Activated CD4-positive, alpha-beta T cell treated with anti-CD3 and anti-CD28 coated beads, Interleukin-2, amount 10 ng/mL, durations not matched to agents 7 days and 5 days (primary cell): Measurements from ENCODE around the gene ACADSB. TPM values are rescaled to one million over a fixed set of nuclear protein-coding genes. Genes with fewer than 3 reads are reported as not detected.

Source experiments
- CTCF ChIA-PET: fragments of 350-600 bp; sonication (Branson Sonifier 250); formaldehyde crosslinking; loops from one replicate; lab custom pipeline; 2021; ENCODE audit warnings: antibody characterized with exemption; lab: Charles Lee
- POLR2A ChIA-PET: fragments of 350-600 bp; sonication (Branson Sonifier 250); formaldehyde crosslinking; loops from one replicate; lab custom pipeline; 2021; ENCODE audit warnings: antibody characterized with exemption; lab: Charles Lee
- DNase-seq: peaks from one replicate; pipeline ENCODE4 v3.0.0-alpha.2; 2020
- H3K27ac Mint-ChIP-seq: one replicate; pipeline ENCODE4 v1.8.0; 2021; ENCODE audit warnings: mild to moderate bottlenecking, moderate library complexity, mixed read lengths
- H3K27me3 Mint-ChIP-seq: one replicate; pipeline ENCODE4 v1.8.0; 2021; ENCODE audit warnings: mixed read lengths
- H3K36me3 Mint-ChIP-seq: one replicate; pipeline ENCODE4 v1.8.0; 2021; ENCODE audit warnings: low read depth, mixed read lengths
- H3K4me1 Mint-ChIP-seq: one replicate; pipeline ENCODE4 v1.8.0; 2021; ENCODE audit warnings: mixed read lengths
- H3K4me3 Mint-ChIP-seq: one replicate; pipeline ENCODE4 v1.8.0; 2021; ENCODE audit warnings: mild to moderate bottlenecking, moderate library complexity, mixed read lengths
- H3K9me3 Mint-ChIP-seq: one replicate; pipeline ENCODE4 v1.8.0; 2021; ENCODE audit warnings: mixed read lengths
- total RNA-seq, 2 experiments: library from RNA; stranded (reverse); gene quantifications; one replicate each; pipeline ENCODE4 v1.2.3, GENCODE V29; 2021

ACADSB gene
- total RNA-seq, 2 experiments from 2014 or later, result 21.4 to 25.1 TPM

DNA sequence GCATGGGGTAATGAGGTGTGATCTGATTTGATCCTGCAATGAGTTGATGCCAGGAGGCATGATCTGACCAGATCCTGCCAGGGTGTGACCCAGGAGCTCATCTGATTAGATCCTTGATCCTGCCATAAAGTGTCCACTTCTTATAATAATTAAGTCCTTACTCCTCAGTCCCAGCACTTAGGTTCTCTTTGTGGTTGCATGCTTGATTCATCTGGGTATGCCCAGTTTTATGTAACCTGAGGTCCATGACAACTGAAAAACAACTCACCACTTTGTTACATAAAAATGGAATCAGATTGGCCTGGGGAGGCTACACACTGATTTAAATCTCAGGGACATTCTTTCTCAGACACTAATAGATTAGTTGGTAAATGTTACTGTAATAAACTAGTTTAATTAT is 19.1 kb downstream of the ACADSB start:
- Mint-ChIP-seq H3K27me3 (no peaks in the 10 kb centered on the region), H3K27ac (no peak overlapping the region), H3K9me3 (no peaks in the 10 kb centered on the region), H3K4me1 (peaks cover 10% of the 10 kb centered on the region), H3K36me3 (no peaks in the 10 kb centered on the region), H3K4me3 (no peak overlapping the region)
- CTCF ChIA-PET, result no interaction called here
- no peak for DNase-seq
- POLR2A ChIA-PET, result no interaction called here

DNA sequence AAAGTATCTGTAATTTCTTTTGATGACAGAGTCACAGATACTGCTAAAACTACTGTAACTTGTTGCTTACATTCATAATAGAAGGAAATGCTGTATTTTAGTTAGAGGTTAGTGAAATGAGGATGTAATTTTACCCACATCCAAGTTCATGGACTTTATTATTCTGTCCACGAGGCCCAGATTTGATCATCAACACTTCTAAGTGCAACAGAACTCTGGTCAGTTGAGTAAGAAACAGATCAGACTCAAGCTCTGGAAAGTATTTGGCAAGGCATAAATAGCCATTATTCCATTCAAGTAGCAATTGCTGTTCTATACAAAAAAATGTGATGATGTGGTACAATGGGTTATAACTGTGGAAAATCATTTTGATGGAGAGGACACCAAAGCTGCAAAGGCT is 22.3 kb downstream of the ACADSB start:
- Mint-ChIP-seq H3K9me3 (no peaks in the 10 kb centered on the region), H3K4me3 (no peak overlapping the region), H3K27me3 (no peaks in the 10 kb centered on the region), H3K36me3 (no peaks in the 10 kb centered on the region), H3K27ac (no peak overlapping the region), H3K4me1 (no peaks in the 10 kb centered on the region)
- DNase-seq, result no peak
- ChIA-PET CTCF (no interaction called here), POLR2A (no interaction called here)

GRCh38 chr10:123034332-123034731 is 25.5 kb downstream of the ACADSB start:
- peaks cover 3% of the 10 kb centered on the region for H3K36me3 Mint-ChIP-seq
- H3K27ac Mint-ChIP-seq, result no peak overlapping the region
- H3K27me3 Mint-ChIP-seq, result no peaks in the 10 kb centered on the region
- ChIA-PET CTCF (no interaction called here), POLR2A (no interaction called here)
- H3K9me3 Mint-ChIP-seq, result no peaks in the 10 kb centered on the region
- peaks cover 12% of the 10 kb centered on the region for H3K4me1 Mint-ChIP-seq
- no peak overlapping the region for H3K4me3 Mint-ChIP-seq
- DNase-seq, result no peak

DNA sequence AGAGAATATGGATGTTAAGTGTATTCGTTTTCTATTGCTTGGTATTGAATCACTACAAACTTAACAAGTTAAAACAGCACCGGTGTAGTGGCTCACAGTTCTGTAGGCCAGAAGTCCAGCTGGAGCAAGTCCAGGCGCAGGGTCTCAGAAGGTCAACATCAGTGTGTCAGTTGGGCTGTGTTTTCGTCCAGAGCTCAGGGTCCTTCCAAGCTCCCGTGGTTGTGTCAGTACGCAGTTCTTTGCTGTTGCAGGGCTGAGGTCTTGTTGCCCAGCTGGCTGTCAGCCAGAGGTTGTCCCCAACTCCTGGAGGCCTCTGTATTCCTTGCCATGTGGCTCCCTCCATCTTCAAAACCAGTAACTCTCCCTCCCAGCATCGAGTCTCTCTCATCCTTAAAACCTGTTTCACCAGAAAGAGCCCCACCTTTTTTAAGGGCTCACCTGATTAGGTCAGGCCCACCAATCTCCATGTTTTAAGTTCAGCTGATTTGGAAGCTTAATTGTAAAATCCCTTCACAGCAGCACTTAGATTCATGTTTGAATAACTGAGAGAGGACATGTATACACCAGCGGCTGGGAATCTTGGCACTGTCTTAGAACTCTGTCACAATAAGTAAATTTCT is 26.8 kb downstream of the ACADSB start:
- Mint-ChIP-seq H3K4me1 (peaks cover 13% of the 10 kb centered on the region), H3K27me3 (no peaks in the 10 kb centered on the region), H3K36me3 (peaks cover 3% of the 10 kb centered on the region), H3K4me3 (no peak overlapping the region), H3K27ac (no peak overlapping the region), H3K9me3 (no peaks in the 10 kb centered on the region)
- CTCF ChIA-PET, result interaction anchor here (0.8 to 0.9 kb wide), 2 partner anchors 11 to 15 kb away, joined by 3 to 4 read pairs; no protein-coding TSS in a partner anchor
- POLR2A ChIA-PET, result no interaction called here
- DNase-seq, result no peak

DNA sequence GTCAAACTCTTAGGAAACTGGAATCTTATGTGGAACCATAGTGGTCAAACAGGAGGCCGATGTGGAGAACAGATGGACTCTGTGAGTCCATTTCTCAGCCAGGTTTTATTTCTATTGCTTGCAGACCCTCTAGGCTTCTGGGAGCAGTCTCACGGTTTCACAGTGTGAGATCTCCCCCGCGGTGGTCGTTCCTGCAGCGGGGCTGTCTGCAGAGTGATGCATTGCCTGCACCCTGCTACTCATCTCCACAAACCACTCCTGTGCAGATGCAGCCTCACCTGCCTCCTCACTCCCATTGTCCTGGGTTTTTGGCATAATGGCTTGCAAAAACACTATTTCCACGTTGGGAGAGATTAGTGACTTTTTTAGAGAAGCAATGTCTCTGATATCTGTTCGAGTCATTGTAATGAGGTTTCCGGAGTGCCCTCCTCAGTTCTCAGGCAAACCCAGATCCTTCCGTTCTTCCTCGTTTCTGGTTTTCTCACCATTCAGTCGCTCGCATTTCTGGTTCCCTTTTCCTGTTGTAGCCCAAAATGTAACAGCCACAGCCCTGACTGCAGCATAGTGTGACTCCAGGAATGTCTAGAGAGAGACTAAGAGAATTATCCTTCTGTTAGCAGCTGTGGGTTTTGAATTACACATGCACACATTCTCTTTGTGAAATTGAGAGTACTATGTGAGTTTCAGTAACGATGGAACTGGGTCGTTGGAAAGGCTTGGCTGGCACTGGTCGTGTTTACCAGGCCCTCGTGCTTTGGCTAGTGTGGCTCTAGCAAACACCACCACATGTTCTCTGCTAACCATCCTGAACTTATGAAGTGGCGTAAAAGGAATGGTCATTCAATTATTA is 30.2 kb downstream of the ACADSB start:
- no peak overlapping the region for H3K4me3 Mint-ChIP-seq
- H3K27ac Mint-ChIP-seq, result no peak overlapping the region
- no peaks in the 10 kb centered on the region for H3K27me3 Mint-ChIP-seq
- DNase-seq, result no peak
- peaks cover 13% of the 10 kb centered on the region for H3K4me1 Mint-ChIP-seq
- peaks cover 3% of the 10 kb centered on the region for H3K36me3 Mint-ChIP-seq
- ChIA-PET CTCF (interaction anchor here (1.3 kb wide), 1 partner anchor 21 kb away, joined by 3 read pairs; no protein-coding TSS in a partner anchor), POLR2A (interaction anchor here (0.6 kb wide), 1 partner anchor 370 kb away, joined by 5 read pairs; no protein-coding TSS in a partner anchor)
- no peaks in the 10 kb centered on the region for H3K9me3 Mint-ChIP-seq

DNA sequence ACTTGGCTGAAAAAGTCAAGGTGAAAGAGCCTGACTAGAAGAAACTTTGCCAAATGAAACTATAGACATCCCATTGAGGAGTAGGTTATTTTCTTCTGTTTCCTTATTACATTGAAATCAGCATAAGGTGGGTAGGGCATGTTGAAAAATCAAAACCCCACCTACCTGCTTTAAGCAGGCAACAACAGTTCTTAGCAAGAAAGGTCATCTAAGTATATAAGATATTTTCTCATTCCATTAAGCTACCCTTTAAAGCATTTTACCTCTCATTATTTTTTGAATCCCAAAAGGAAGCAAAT is 30.8 kb downstream of the ACADSB start:
- H3K27ac Mint-ChIP-seq, result no peak overlapping the region
- H3K4me1 Mint-ChIP-seq, result peaks cover 13% of the 10 kb centered on the region
- ChIA-PET CTCF (interaction anchor here (1.1 kb wide), 1 partner anchor 54 kb away, joined by 3 read pairs; no protein-coding TSS in a partner anchor), POLR2A (no interaction called here)
- no peak overlapping the region for H3K4me3 Mint-ChIP-seq
- no peak for DNase-seq
- H3K9me3 Mint-ChIP-seq, result no peaks in the 10 kb centered on the region
- H3K27me3 Mint-ChIP-seq, result no peaks in the 10 kb centered on the region
- peaks cover 3% of the 10 kb centered on the region for H3K36me3 Mint-ChIP-seq

- Mint-ChIP-seq H3K36me3 (peaks cover 3% of the 10 kb centered on the region), H3K4me3 (no peak overlapping the region), H3K27me3 (no peaks in the 10 kb centered on the region), H3K4me1 (peaks cover 13% of the 10 kb centered on the region), H3K9me3 (no peaks in the 10 kb centered on the region), H3K27ac (no peak overlapping the region)
- ChIA-PET POLR2A (no interaction called here), CTCF (interaction anchor here (0.5 to 1.6 kb wide), 5 partner anchors 9 to 1729 kb away, joined by 3 to 7 read pairs (median 4); no protein-coding TSS in a partner anchor)
- DNase-seq, result no peak
These were observed 34.1 kb downstream of the ACADSB start for GRCh38 chr10:123042708-123043408.

DNA sequence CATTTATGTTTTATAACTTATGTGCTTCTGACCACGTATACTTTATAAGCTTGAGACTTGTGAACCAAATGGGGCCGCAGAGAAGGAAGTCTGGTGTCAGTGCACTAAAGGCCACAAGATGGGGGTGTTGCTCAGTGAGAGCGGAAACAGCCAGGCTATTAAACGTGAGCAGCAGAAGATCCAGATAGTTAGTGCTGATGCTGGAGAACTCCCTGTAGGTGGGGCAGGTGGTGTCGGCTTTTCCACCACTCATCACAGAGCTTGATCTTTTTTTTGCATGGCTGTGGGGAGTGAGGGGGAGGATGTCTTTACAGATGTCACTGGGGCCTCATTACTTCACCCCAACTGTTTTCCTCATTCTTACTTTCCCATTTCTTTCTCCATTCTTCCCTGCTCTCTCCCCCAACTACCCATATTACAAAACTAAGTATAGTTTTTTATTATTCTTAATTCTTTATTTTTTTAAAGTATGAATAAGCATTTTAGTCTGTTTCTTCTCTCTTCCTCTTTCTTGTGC is 34.7 kb downstream of the ACADSB start:
- no peaks in the 10 kb centered on the region for H3K9me3 Mint-ChIP-seq
- ChIA-PET POLR2A (no interaction called here), CTCF (interaction anchor here (0.5 to 1.2 kb wide), 4 partner anchors 9 to 1730 kb away, joined by 3 to 7 read pairs (median 4); no protein-coding TSS in a partner anchor)

GRCh38 chr10:123044391-123044790 is 35.6 kb downstream of the ACADSB start:
- Mint-ChIP-seq H3K4me3 (no peak overlapping the region), H3K27me3 (no peaks in the 10 kb centered on the region), H3K27ac (no peak overlapping the region), H3K9me3 (no peaks in the 10 kb centered on the region), H3K36me3 (peaks cover 3% of the 10 kb centered on the region), H3K4me1 (peaks cover under 1% of the 10 kb centered on the region)
- POLR2A ChIA-PET, result no interaction called here
- DNase-seq, result no peak
- CTCF ChIA-PET, result no interaction called here

More for the DNA sequence above, 34.7 kb downstream of the ACADSB start:
- Mint-ChIP-seq H3K4me1 (peaks cover 9% of the 10 kb centered on the region), H3K27ac (no peak overlapping the region), H3K4me3 (no peak overlapping the region), H3K27me3 (no peaks in the 10 kb centered on the region), H3K36me3 (peaks cover 3% of the 10 kb centered on the region)
- peak; percentile 59 for DNase-seq

DNA sequence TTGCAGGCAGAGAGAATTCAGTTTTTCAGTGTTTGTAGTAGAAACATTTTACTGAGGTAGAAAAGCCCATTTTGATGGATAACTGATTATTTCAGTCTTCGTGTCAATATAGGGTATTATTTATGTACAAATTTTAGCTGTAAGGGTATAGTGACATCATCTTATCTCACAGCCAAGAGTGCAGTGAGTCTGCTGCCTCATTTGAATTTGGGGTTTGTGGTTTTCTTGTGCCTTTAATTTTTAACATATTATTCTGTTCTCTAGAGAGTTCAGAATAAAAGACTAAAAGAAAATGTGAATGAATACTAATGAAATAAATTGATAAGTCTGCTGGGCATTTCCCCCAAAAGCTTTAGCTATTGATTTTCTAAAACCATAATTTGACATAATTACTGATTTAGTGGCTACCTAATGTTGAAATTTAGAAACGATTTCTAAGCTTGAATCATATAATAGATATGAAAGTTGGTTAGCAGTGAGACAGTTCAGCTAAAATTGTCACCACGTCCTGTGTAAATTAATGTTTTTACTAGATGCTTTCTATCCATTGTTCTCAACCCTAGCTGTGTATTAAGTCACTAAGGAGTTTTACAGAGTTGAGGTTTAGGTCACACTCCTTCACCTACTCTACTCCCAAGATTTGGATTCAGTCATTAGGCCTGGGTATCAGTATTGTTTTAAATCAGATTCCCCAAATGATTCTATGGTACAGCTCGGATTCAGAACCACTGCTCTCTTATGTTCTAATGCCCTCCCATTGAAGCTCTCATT is 37.3 kb downstream of the ACADSB start:
- no peak overlapping the region for H3K4me3 Mint-ChIP-seq
- no peaks in the 10 kb centered on the region for H3K4me1 Mint-ChIP-seq
- ChIA-PET POLR2A (no interaction called here), CTCF (interaction anchor here (1.1 kb wide), 1 partner anchor 10 kb away, joined by 4 read pairs; no protein-coding TSS in a partner anchor)
- no peaks in the 10 kb centered on the region for H3K27me3 Mint-ChIP-seq
- H3K36me3 Mint-ChIP-seq, result peaks cover 6% of the 10 kb centered on the region
- H3K9me3 Mint-ChIP-seq, result no peaks in the 10 kb centered on the region
- no peak overlapping the region for H3K27ac Mint-ChIP-seq
- DNase-seq, result no peak

- H3K4me1 Mint-ChIP-seq, result no peaks in the 10 kb centered on the region
- no peak overlapping the region for H3K27ac Mint-ChIP-seq
- no peaks in the 10 kb centered on the region for H3K9me3 Mint-ChIP-seq
- no peak overlapping the region for H3K4me3 Mint-ChIP-seq
- no peaks in the 10 kb centered on the region for H3K36me3 Mint-ChIP-seq
- peaks cover 6% of the 10 kb centered on the region for H3K27me3 Mint-ChIP-seq
- ChIA-PET CTCF (interaction anchor here (0.6 kb wide), 1 partner anchor 280 kb away, joined by 3 read pairs; no protein-coding TSS in a partner anchor), POLR2A (no interaction called here)
- no peak for DNase-seq
These were observed 49.2 kb downstream of the ACADSB start for GRCh38 chr10:123057968-123058367.

DNA sequence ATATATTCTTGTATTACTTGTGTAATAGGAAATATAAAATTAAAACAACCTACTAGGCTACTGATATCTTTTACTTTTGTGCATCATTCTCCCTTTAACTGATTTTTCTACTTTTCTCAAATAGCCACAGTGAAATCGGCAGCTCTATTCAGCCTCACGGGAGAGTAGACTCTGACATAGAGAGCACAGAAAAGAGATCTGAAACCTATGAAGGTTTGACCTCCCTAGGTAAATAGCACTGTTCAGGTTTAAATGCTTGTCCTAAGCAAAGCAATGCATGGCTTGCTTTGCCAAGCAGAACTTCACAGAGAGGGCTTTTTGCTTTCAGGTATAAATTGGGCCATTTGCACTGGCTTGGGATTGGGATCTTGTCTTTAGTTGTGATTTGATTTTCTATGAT is 53.1 kb downstream of the ACADSB start:
- Mint-ChIP-seq H3K27ac (no peak overlapping the region), H3K4me3 (no peak overlapping the region), H3K27me3 (peaks cover 14% of the 10 kb centered on the region), H3K4me1 (no peaks in the 10 kb centered on the region), H3K36me3 (no peaks in the 10 kb centered on the region), H3K9me3 (no peaks in the 10 kb centered on the region)
- DNase-seq, result no peak
- ChIA-PET CTCF (no interaction called here), POLR2A (no interaction called here)
